ENCODE results near the gene USH1C. TPM values are rescaled to one million over a fixed set of nuclear protein-coding genes. Genes with fewer than 3 reads are reported as not detected.

The USH1C gene
- total RNA-seq, 4 donors from 2014 or later: not detected

DNA sequence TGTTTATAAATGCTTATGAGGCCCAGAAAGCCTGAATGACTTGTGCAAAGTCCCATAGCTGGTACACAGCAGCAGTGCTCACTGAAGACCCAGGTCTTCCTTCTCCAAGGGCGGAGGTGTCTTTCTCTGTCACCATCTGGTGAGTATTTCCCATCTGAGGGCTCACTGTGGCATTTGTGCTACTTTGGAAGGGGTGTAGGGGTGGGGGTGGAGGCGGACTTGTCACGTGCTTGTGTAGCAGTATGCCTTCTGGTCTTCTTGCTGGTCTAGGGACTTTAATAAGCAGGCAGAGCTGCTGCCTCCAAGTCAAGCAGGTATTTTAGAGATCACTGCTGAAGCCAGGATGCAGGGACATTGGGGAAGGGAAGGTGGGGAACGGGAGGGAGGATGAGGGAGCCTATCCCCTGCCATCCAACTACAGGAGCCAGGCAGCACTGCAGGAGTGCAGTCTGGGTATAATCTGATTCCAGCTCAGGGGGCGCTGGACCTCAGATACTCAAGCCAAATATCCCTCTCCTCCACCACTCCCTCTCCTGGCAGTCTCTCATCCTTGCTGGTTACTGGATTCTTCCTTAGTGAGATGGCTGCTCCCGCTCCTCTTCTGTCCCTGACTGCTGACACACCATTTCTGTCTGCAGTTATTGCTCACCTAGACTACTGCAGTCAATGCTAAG, 71.0 kb downstream of the USH1C start:
- Histone ChIP-seq H3K9me3 (no peaks in the 10 kb centered on the region), H3K27ac (no peak overlapping the region), H3K4me3 (no peak overlapping the region), H3K27me3 (peaks cover 0 to 40% of the 10 kb centered on the region in 2 donors), H3K4me1 (peaks cover 0 to 14% (median 0%) of the 10 kb centered on the region in 4 donors), H3K36me3 (no peaks in the 10 kb centered on the region)
- no peak for TF ChIP-seq EP300 (IDR thresholded peaks at IDR 0.05)
- TF ChIP-seq, protein P1, sequence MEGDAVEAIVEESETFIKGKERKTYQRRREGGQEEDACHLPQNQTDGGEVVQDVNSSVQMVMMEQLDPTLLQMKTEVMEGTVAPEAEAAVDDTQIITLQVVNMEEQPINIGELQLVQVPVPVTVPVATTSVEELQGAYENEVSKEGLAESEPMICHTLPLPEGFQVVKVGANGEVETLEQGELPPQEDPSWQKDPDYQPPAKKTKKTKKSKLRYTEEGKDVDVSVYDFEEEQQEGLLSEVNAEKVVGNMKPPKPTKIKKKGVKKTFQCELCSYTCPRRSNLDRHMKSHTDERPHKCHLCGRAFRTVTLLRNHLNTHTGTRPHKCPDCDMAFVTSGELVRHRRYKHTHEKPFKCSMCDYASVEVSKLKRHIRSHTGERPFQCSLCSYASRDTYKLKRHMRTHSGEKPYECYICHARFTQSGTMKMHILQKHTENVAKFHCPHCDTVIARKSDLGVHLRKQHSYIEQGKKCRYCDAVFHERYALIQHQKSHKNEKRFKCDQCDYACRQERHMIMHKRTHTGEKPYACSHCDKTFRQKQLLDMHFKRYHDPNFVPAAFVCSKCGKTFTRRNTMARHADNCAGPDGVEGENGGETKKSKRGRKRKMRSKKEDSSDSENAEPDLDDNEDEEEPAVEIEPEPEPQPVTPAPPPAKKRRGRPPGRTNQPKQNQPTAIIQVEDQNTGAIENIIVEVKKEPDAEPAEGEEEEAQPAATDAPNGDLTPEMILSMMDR (IDR thresholded peaks at IDR 0.05): no peak
- TF ChIP-seq POLR2A (IDR thresholded peaks at IDR 0.05): no peak
- 51 to 59% methylated on average over 6 of the region's 6 CpGs for WGBS, 2 donors
- DNase-seq (ENCODE audit: low spot score in 2 of 2): no peak

DNA sequence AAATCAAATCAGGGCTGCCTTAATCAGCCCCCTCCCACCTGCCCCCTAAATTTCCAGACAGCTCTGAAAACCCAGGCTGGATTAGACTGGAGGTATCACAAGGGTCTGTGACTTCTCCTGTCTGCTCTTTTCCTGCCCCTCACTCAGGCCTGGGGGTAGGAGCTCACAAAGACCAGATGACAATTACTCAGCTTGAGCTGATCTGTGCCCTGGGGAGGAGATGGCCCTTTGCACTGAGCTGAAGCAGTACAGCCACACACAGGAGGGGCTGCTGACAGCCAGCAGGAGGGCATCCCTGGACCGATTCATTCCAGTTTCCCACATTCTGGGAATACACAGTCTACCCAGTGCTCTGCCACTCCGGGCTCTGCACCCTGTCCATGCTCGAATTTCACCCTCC, 71.7 kb downstream of the USH1C start:
- 28 to 65% methylated on average over 2 to 3 of the region's 3 CpGs for WGBS, 2 donors
- peaks cover 0 to 14% (median 0%) of the 10 kb centered on the region in 4 donors for H3K4me1 ChIP-seq
- TF ChIP-seq POLR2A (IDR thresholded peaks at IDR 0.05) (no peak), EP300 (IDR thresholded peaks at IDR 0.05) (no peak)
- TF ChIP-seq, protein P1 (IDR thresholded peaks at IDR 0.05): no peak
- H3K9me3 ChIP-seq: no peaks in the 10 kb centered on the region
- H3K36me3 ChIP-seq: no peaks in the 10 kb centered on the region
- no peak overlapping the region for H3K27ac ChIP-seq
- DNase-seq (ENCODE audit: low spot score in 2 of 2): no peak
- H3K27me3 ChIP-seq: peaks cover 0 to 35% of the 10 kb centered on the region in 2 donors
- H3K4me3 ChIP-seq: no peak overlapping the region

DNA sequence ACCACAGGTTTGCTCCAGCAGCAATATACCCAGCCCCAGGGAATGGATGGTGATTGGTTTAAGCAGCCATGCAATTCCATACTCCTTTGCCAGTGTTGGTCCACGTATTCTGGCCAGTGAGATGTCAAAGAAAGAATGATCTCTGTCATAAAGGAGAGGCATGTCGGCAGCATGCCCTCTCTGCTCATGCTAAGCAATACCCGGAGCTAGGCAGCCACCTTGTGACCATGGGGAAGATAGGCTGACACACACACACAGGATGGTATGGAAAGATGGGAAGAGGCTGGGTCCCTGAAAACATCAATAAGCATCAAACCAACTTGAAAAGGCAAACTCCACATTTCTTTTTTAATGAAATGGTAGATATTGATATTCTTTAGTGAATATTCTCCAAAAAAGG, 72.7 kb downstream of the USH1C start:
- peaks cover 0 to 10% (median 0%) of the 10 kb centered on the region in 4 donors for H3K4me1 ChIP-seq
- H3K27ac ChIP-seq: no peak overlapping the region
- peaks cover 0 to 27% of the 10 kb centered on the region in 2 donors for H3K27me3 ChIP-seq
- no peak for TF ChIP-seq POLR2A (IDR thresholded peaks at IDR 0.05)
- TF ChIP-seq, protein P1 (IDR thresholded peaks at IDR 0.05): no peak
- no peak for TF ChIP-seq EP300 (IDR thresholded peaks at IDR 0.05)
- DNase-seq (ENCODE audit: low spot score in 2 of 2): no peak
- no peak overlapping the region for H3K4me3 ChIP-seq
- H3K36me3 ChIP-seq: no peaks in the 10 kb centered on the region
- WGBS, 2 donors: 92 to 95% methylated on average over 3 of the region's 3 CpGs
- H3K9me3 ChIP-seq: no peaks in the 10 kb centered on the region

DNA sequence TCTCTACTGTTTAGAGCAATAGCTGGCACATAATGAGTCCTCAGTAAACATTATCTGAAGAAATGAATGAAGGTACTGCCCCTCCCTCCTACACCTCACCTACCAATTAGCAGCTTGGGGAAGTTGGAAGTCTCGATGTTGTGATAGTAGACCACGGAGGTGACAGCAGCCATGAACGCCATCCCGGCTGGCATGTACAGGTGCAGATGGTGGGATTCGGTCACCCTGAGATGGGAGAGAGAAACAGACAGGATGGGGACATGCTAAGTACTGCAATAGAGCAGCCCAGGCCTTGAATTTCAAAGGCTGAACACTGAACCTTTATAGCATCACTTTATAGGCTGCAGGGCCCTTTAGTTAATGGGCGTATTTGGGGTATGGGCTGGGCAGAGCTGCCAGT, 74.2 kb downstream of the USH1C start:
- DNase-seq (ENCODE audit: low spot score in 2 of 2): no peak
- 92 to 93% methylated on average over 6 of the region's 6 CpGs for WGBS, 2 donors
- TF ChIP-seq, protein P1 (IDR thresholded peaks at IDR 0.05): no peak
- TF ChIP-seq POLR2A (IDR thresholded peaks at IDR 0.05) (no peak), EP300 (IDR thresholded peaks at IDR 0.05) (no peak)

DNA sequence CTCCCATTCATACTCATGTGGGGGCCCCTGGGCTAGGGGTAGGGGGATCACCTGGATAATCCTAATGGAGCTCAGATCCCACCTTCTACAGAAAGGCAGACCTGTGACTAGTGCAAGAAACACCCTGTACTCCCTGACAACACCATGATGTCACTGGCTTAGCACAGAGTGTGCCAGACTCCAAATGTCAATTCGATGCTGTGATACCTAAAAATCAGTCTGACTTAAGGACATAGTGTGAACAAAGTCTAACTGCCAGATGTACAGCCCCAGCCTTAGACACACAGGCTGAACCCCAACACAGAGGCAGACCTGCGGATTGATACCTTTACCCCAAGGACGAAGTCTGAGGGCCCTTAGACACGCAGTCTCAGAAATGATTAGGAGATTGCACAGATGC, 76.1 kb downstream of the USH1C start:
- H3K36me3 ChIP-seq: no peaks in the 10 kb centered on the region
- TF ChIP-seq POLR2A (IDR thresholded peaks at IDR 0.05): no peak
- TF ChIP-seq, protein P1 (IDR thresholded peaks at IDR 0.05): no peak
- TF ChIP-seq EP300 (IDR thresholded peaks at IDR 0.05): no peak
- H3K9me3 ChIP-seq: no peaks in the 10 kb centered on the region
- no peak overlapping the region for H3K4me3 ChIP-seq
- DNase-seq (ENCODE audit: low spot score in 2 of 2): no peak
- no peaks in the 10 kb centered on the region for H3K27me3 ChIP-seq
- no peak overlapping the region for H3K27ac ChIP-seq
- no peaks in the 10 kb centered on the region for H3K4me1 ChIP-seq
- 85 to 91% methylated on average over 4 of the region's 4 CpGs for WGBS, 2 donors

More for the DNA sequence above, 74.2 kb downstream of the USH1C start:
- Histone ChIP-seq H3K4me1 (no peaks in the 10 kb centered on the region), H3K9me3 (no peaks in the 10 kb centered on the region), H3K4me3 (no peak overlapping the region), H3K27ac (no peak overlapping the region), H3K27me3 (peaks cover 0 to 12% of the 10 kb centered on the region in 2 donors), H3K36me3 (no peaks in the 10 kb centered on the region)

Data from tibial nerve (tissue), 4 donors.